ENCODE measurements around the gene WNT6. TPM values are rescaled to one million over a fixed set of nuclear protein-coding genes. Genes with fewer than 3 reads are reported as not detected.

The WNT6 gene
- total RNA-seq, 4 donors from 2014 or later: 0.73 to 0.76 TPM; not detected in 2

GRCh38 chr2:218875692-218876246, 16.2 kb downstream of the WNT6 start:
- no peak for DNase-seq
- 58 to 62% methylated on average over 2 of the region's 2 CpGs for WGBS, 2 donors
- intact Hi-C loops (cut with DNase I): loop anchor here (2.0 kb wide), 1 partner anchor 21 kb away; no protein-coding TSS in a partner anchor
- H3K4me1 ChIP-seq: peaks cover 13 to 49% (median 14%) of the 10 kb centered on the region in 3 donors
- H3K27me3 ChIP-seq: peaks cover 0 to 98% (median 5%) of the 10 kb centered on the region in 4 donors
- TF ChIP-seq CTCF (IDR thresholded peaks at IDR 0.05) (no peak), POLR2A (IDR thresholded peaks at IDR 0.05) (no peak)
- no peak overlapping the region for H3K27ac ChIP-seq
- no peaks in the 10 kb centered on the region for H3K9me3 ChIP-seq
- no peak overlapping the region for H3K4me3 ChIP-seq
- H3K36me3 ChIP-seq: no peaks in the 10 kb centered on the region

- H3K27me3 ChIP-seq: peaks cover 0 to 98% (median 7%) of the 10 kb centered on the region in 4 donors
- intact Hi-C loops (cut with DNase I): loop anchor here (2.0 kb wide), 1 partner anchor 20 kb away; no protein-coding TSS in a partner anchor
- H3K36me3 ChIP-seq: no peaks in the 10 kb centered on the region
- DNase-seq: no peak
- H3K4me3 ChIP-seq: no peak overlapping the region
- WGBS, 2 donors: 0% methylated on average over 2 to 3 of the region's 3 CpGs
- H3K27ac ChIP-seq: no peak overlapping the region
- no peaks in the 10 kb centered on the region for H3K9me3 ChIP-seq
- peaks cover 14 to 47% (median 17%) of the 10 kb centered on the region in 3 donors for H3K4me1 ChIP-seq
- TF ChIP-seq CTCF (IDR thresholded peaks at IDR 0.05) (peak; percentile 87 to 98 (median 94)), POLR2A (IDR thresholded peaks at IDR 0.05) (no peak)
Measured at GRCh38 chr2:218876562-218877219, 17.1 kb downstream of the WNT6 start.

GRCh38 chr2:218877331-218877730, 17.7 kb downstream of the WNT6 start:
- Histone ChIP-seq H3K9me3 (no peaks in the 10 kb centered on the region), H3K27ac (no peak overlapping the region), H3K4me1 (peaks cover 14 to 50% (median 17%) of the 10 kb centered on the region in 3 donors), H3K36me3 (no peaks in the 10 kb centered on the region), H3K27me3 (peaks cover 0 to 98% (median 7%) of the 10 kb centered on the region in 4 donors), H3K4me3 (no peak overlapping the region)
- no peak for DNase-seq
- 54 to 80% methylated on average over 2 to 5 of the region's 6 CpGs for WGBS, 2 donors
- intact Hi-C loops (cut with DNase I): loop anchor here (2.0 kb wide), 1 partner anchor 19 kb away; no protein-coding TSS in a partner anchor
- TF ChIP-seq CTCF (IDR thresholded peaks at IDR 0.05) (no peak), POLR2A (IDR thresholded peaks at IDR 0.05) (no peak)

GRCh38 chr2:218877891-218878290, 18.3 kb downstream of the WNT6 start:
- Histone ChIP-seq H3K4me1 (peaks cover 15 to 53% (median 20%) of the 10 kb centered on the region in 3 donors), H3K36me3 (no peaks in the 10 kb centered on the region), H3K9me3 (no peaks in the 10 kb centered on the region), H3K27me3 (peaks cover 0 to 98% (median 7%) of the 10 kb centered on the region in 4 donors), H3K4me3 (no peak overlapping the region), H3K27ac (no peak overlapping the region)
- DNase-seq: no peak
- TF ChIP-seq POLR2A (IDR thresholded peaks at IDR 0.05): no peak
- no peak for TF ChIP-seq CTCF (IDR thresholded peaks at IDR 0.05)
- intact Hi-C loops (cut with DNase I): loop anchor here (2.0 kb wide), 1 partner anchor 19 kb away; no protein-coding TSS in a partner anchor
- WGBS, 2 donors: 50% methylated on average over 1 of the region's 5 CpGs; no CpG with 5 or more reads in 1 of the 2 donors

GRCh38 chr2:218878486-218878885, 18.9 kb downstream of the WNT6 start:
- DNase-seq: no peak
- WGBS, 2 donors: 70 to 82% methylated on average over 4 to 6 of the region's 6 CpGs
- Histone ChIP-seq H3K36me3 (no peaks in the 10 kb centered on the region), H3K27ac (no peak overlapping the region), H3K4me1 (peaks cover 20 to 53% (median 26%) of the 10 kb centered on the region in 3 donors), H3K9me3 (no peaks in the 10 kb centered on the region), H3K27me3 (peaks cover 0 to 98% (median 7%) of the 10 kb centered on the region in 4 donors), H3K4me3 (no peak overlapping the region)
- intact Hi-C loops (cut with DNase I): no loop called here
- TF ChIP-seq CTCF (IDR thresholded peaks at IDR 0.05) (no peak), POLR2A (IDR thresholded peaks at IDR 0.05) (no peak)

Data from esophagus squamous epithelium (tissue), 5 donors.